ENCODE results near the gene CD8A.

DNA sequence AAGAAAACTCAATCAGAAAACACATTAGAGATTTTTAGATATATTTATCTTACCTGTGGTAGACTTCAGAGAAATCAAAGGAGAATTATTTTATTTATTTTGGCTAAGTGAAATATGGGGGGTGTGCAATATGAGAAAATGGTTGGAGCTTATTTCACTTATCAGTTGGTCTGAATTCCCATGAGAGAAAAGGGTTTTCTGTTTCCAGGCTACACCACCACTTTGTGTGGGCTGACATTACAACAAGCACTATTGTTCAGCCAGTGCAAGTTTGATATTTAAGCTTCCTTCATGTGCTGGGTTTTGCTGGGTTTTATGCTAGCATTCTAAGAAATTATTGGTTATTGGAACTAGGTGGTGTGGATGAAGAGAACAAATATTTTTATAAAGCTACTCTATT, 37.1 kb downstream of the CD8A start:
- TF ChIP-seq, protein P1, sequence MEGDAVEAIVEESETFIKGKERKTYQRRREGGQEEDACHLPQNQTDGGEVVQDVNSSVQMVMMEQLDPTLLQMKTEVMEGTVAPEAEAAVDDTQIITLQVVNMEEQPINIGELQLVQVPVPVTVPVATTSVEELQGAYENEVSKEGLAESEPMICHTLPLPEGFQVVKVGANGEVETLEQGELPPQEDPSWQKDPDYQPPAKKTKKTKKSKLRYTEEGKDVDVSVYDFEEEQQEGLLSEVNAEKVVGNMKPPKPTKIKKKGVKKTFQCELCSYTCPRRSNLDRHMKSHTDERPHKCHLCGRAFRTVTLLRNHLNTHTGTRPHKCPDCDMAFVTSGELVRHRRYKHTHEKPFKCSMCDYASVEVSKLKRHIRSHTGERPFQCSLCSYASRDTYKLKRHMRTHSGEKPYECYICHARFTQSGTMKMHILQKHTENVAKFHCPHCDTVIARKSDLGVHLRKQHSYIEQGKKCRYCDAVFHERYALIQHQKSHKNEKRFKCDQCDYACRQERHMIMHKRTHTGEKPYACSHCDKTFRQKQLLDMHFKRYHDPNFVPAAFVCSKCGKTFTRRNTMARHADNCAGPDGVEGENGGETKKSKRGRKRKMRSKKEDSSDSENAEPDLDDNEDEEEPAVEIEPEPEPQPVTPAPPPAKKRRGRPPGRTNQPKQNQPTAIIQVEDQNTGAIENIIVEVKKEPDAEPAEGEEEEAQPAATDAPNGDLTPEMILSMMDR (IDR thresholded peaks at IDR 0.05): no peak
- TF ChIP-seq EZH2 (IDR thresholded peaks at IDR 0.05): no peak
